ENCODE data around the gene RUFY1. TPM values are rescaled to one million over a fixed set of nuclear protein-coding genes. Genes with fewer than 3 reads are reported as not detected.

The RUFY1 gene
- total and polyA plus RNA-seq, 10 of the 15 experiments (the other 5 are each of a cell fraction or from before 2014, with no cell fraction given) = 5.7 to 36.3 (median 24.5) TPM

GRCh38 chr5:179607160-179607931, 57.0 kb downstream of the RUFY1 start:
- DNase-seq (ENCODE audit: low read depth, low spot score) (no peak), FAIRE-seq (no peak), ATAC-seq (peak; percentile 9; the same call in 2 of the 3 replicates)
- Histone ChIP-seq H3K9ac (ENCODE audit: control insufficient read depth, insufficient read depth, low read length) (no peak overlapping the region), H3K36me3 (ENCODE audit: control insufficient read depth in 2 of 2, insufficient read depth in 2 of 2, low read length in 1 of 2) (peaks cover 11 to 20% of the 10 kb centered on the region in 2 experiments), H3K79me2 (ENCODE audit: control insufficient read depth, insufficient read depth, low read length) (no peaks in the 10 kb centered on the region), H3K4me2 (ENCODE audit: control insufficient read depth, insufficient read depth) (no peak overlapping the region), H3K9me3 (replicated peaks; ENCODE audit: control insufficient read depth, insufficient read depth, low read length) (no peaks in the 10 kb centered on the region), H3K4me3 (no peak overlapping the region), H3K27me3 (replicated peaks in 1 of 2; ENCODE audit: control insufficient read depth in 2 of 2, insufficient read depth in 2 of 2, low read length in 1 of 2) (no peaks in the 10 kb centered on the region), H3K27ac (ENCODE audit: control insufficient read depth, insufficient read depth) (no peak overlapping the region), H3K4me1 (ENCODE audit: control insufficient read depth, insufficient read depth, low read length) (no peaks in the 10 kb centered on the region), H4K20me1 (ENCODE audit: control insufficient read depth, insufficient read depth) (0 out of 2 replicates have a peak, but pooled peaks cover 2% of the 10 kb centered on the region), H2AFZ (ENCODE audit: control insufficient read depth, low read depth, low read length) (no peak overlapping the region)
- CTCF ChIA-PET = no interaction called here
- no TSS peak for BruUV-seq (replicated peaks)
- WGBS (ENCODE audit: insufficient coverage, insufficient replicate concordance, low lambda C conversion rate, missing lambda C conversion rate) = 93% methylated on average over 19 of the region's 19 CpGs
- RAD21 ChIA-PET (ENCODE audit: unreplicated experiment) = no interaction called here
- in situ Hi-C loops (cut with MboI) (no loop called here), intact Hi-C loops (cut with micrococcal nuclease; ENCODE audit: unreplicated experiment) (no loop called here)
- POLR2A ChIA-PET = interaction anchor here (1.0 to 1.2 kb wide), 2 partner anchors 12 to 16 kb away, joined by 3 read pairs; partner anchors contain the start of gene HNRNPH1
- SMC1A ChIA-PET (ENCODE audit: uncharacterized antibody, unreplicated experiment) = interaction anchor here (0.6 kb wide), 1 partner anchor 15 kb away, joined by 3 read pairs; no protein-coding TSS in a partner anchor
- TF ChIP-seq POLR2AphosphoS5 (IDR thresholded peaks at IDR 0.05; ENCODE audit: low read length) (peak; percentile 19; the same call in 1 of the 2 replicates), USF1 (IDR thresholded peaks at IDR 0.05; ENCODE audit: borderline replicate concordance, extremely low read length, insufficient read depth, low read depth, low read length) (no peak), CHD4 (IDR thresholded peaks at IDR 0.05) (no peak), POLR2A (IDR thresholded peaks at IDR 0.05; ENCODE audit: low read depth, low read length) (peak; percentile 68), POLR2AphosphoS2 (IDR thresholded peaks at IDR 0.05; ENCODE audit: low read depth, low read length) (no peak), GATAD2B (conservative IDR thresholded peaks at IDR 0.05; ENCODE audit: low read depth) (no peak)

Data from GM12878 (cell line).